HepG2 (cell line): Measurements from ENCODE around the gene TRIM25. TPM values are rescaled to one million over a fixed set of nuclear protein-coding genes. Genes with fewer than 3 reads are reported as not detected.

Experiments
- AHR ChIP-seq: IDR thresholded peaks from 2 replicates; pipeline ENCODE4 v1.6.1; 2018; ENCODE audit warnings: missing genetic modification reagents, missing compliant biosample characterization
- CENPX ChIP-seq: sonication (generic); formaldehyde crosslinking; IDR thresholded peaks from 2 replicates; pipeline ENCODE4 v1.9.0; 2021; ENCODE audit warnings: mild to moderate bottlenecking, missing genetic modification reagents, moderate library complexity
- EP300 ChIP-seq, 3 experiments: sonication (generic) in 1 of 3; formaldehyde crosslinking in 1 of 3; IDR thresholded peaks; 2 replicates each; pipeline versions ENCODE4 v1.5.1 to v1.6.1; 2011 to 2020; ENCODE audit warnings: low read depth in 2 of 3, low read length in 2 of 3, borderline replicate concordance in 1 of 3, improper control_type of control experiment in 1 of 3, mild to moderate bottlenecking in 1 of 3, missing genetic modification reagents in 1 of 3, moderate library complexity in 1 of 3
- EZH2 ChIP-seq: conservative IDR thresholded peaks from 2 replicates; pipeline ENCODE4 v1.6.1; 2012; ENCODE audit warnings: mild to moderate bottlenecking, low read depth, low read length, moderate library complexity
- GZF1 ChIP-seq: sonication (generic); formaldehyde crosslinking; IDR thresholded peaks from 2 replicates; pipeline ENCODE4 v1.5.1; 2020; ENCODE audit warnings: mild to moderate bottlenecking, missing genetic modification reagents
- HNRNPL ChIP-seq: fragments of 200-400 bp; formaldehyde crosslinking; IDR thresholded peaks from 2 replicates; pipeline ENCODE4 v1.6.1; 2017; ENCODE audit warnings: mild to moderate bottlenecking, low read depth, low read length
- MTF2 ChIP-seq: sonication (generic); formaldehyde crosslinking; IDR thresholded peaks from 2 replicates; pipeline ENCODE4 v1.5.0; 2020; ENCODE audit warnings: missing genetic modification reagents, borderline replicate concordance
- PAF1 ChIP-seq: IDR thresholded peaks from 2 replicates; pipeline ENCODE4 v1.6.1; 2016; ENCODE audit warnings: missing genetic modification reagents, missing compliant biosample characterization
- PHB2 ChIP-seq: fragments of 450-650 bp; IDR thresholded peaks from 2 replicates; pipeline ENCODE4 v1.6.1; 2018; ENCODE audit not compliant: partially characterized antibody
- PITX1 ChIP-seq: sonication (generic); formaldehyde crosslinking; IDR thresholded peaks from 2 replicates; pipeline ENCODE4 v1.5.1; 2020; ENCODE audit warnings: mild to moderate bottlenecking, missing genetic modification reagents
- WIZ ChIP-seq: sonication (generic); formaldehyde crosslinking; IDR thresholded peaks from 2 replicates; pipeline ENCODE4 v1.5.1; 2020; ENCODE audit warnings: mild to moderate bottlenecking, missing genetic modification reagents
- ZNF749 ChIP-seq: sonication (generic); formaldehyde crosslinking; IDR thresholded peaks from 2 replicates; pipeline ENCODE4 v1.8.0; 2022; ENCODE audit warnings: mild to moderate bottlenecking, missing genetic modification reagents, moderate library complexity, borderline replicate concordance
- polyA plus RNA-seq, 8 experiments: library from polyadenylated mRNA; depleted of rRNA in 3 of 8; stranded (reverse) in 7 of 8; unstranded in 1 of 8; fragments of >200 nt; fragmentation: Illumina TruSeq in 4 of 8; extraction: Trizol in 4 of 8; gene quantifications; 2 replicates each; pipeline versions ENCODE4 v1.2.1 to v1.2.3, GENCODE V29; 2011 to 2016; ENCODE audit warnings: low read depth in 4 of 8, missing spikeins in 1 of 8, mixed read lengths in 1 of 8; ENCODE audit not compliant: insufficient read depth in 1 of 8
- total RNA-seq, 5 experiments: library from RNA; depleted of rRNA; stranded (reverse); fragments of >200 nt; fragmentation: Illumina TruSeq; extraction: Trizol; gene quantifications; 2 replicates each; pipeline ENCODE4 v1.2.3, GENCODE V29; 2016; ENCODE audit warnings: low read depth in 1 of 5
- TF ChIP-seq, protein P1 (sequence below): sonication (generic); formaldehyde crosslinking; IDR thresholded peaks from 2 replicates; pipeline ENCODE4 v1.8.0; 2023; ENCODE audit warnings: mild to moderate bottlenecking, missing genetic modification reagents
- TF ChIP-seq, protein P2 (sequence below): sonication (generic); formaldehyde crosslinking; IDR thresholded peaks from 2 replicates; pipeline ENCODE4 v1.5.0; 2020; ENCODE audit warnings: missing genetic modification reagents, mild to moderate bottlenecking, borderline replicate concordance
- TF ChIP-seq, protein P3 (sequence below): sonication (generic); formaldehyde crosslinking; IDR thresholded peaks from 2 replicates; pipeline ENCODE4 v1.8.1; 2023; ENCODE audit warnings: mild to moderate bottlenecking, missing genetic modification reagents
- TF ChIP-seq, protein P4 (sequence below): sonication (generic); formaldehyde crosslinking; IDR thresholded peaks from 2 replicates; pipeline ENCODE4 v1.5.0; 2020; ENCODE audit warnings: mild to moderate bottlenecking, missing genetic modification reagents
- TF ChIP-seq, protein P5 (sequence below): sonication (generic); formaldehyde crosslinking; IDR thresholded peaks from 2 replicates; pipeline ENCODE4 v1.4.0; 2020; ENCODE audit warnings: missing genetic modification reagents
- TF ChIP-seq, protein P6 (sequence below): sonication (generic); formaldehyde crosslinking; IDR thresholded peaks from 2 replicates; pipeline ENCODE4 v1.4.0; 2020; ENCODE audit warnings: mild to moderate bottlenecking, missing genetic modification reagents
- TF ChIP-seq, protein P7 (sequence below): sonication (generic); formaldehyde crosslinking; IDR thresholded peaks from 2 replicates; pipeline ENCODE4 v1.4.0; 2020; ENCODE audit warnings: low read depth, mild to moderate bottlenecking, missing genetic modification reagents

Gene TRIM25
- total and polyA plus RNA-seq, 2 of the 13 experiments (the other 11 are each of a cell fraction or from before 2014, with no cell fraction given): 30.8 to 42.2 TPM

DNA sequence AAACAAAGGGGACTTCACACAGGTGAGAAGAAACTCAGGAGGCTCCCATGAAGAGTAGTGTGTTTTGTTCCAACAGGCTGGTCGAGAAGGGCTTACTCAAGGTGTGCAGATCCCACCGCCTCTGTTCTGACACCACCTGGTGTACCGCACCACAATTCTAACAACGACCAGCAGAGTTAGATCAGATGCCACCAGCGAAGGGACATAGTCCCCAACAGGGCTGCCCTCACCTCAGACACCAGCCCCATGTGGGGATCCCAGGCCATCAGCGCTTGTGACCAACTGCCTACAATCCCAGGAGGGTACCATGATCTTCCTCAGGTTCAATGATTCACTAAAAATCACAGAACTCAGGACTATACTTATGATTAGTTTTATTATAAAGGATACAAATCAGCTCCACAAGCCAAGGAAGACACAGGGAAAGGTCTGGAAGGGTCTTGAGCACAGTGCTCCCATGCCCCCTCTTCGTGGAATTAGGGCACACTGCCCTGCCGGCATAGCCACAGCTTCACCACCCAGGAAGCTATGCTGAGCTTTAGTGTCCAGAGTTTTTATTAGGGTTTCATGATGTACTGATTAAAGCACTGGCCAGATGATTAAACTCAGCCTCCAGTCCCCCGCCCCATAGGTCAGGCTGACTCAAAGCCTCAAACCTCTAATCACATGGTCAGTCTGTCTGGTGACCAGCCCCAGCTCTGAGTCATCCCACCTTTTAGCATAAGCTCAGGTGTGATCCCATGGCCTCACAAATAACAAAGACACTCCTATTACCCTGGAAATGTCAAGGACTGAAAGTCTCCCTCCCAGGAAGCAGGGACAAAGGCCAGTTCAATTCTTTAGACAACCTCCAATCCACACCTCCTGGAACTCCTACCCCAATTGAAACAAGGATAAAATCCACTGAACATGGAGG, 26.0 kb downstream of the TRIM25 start (continued):
- TF ChIP-seq, protein P1, sequence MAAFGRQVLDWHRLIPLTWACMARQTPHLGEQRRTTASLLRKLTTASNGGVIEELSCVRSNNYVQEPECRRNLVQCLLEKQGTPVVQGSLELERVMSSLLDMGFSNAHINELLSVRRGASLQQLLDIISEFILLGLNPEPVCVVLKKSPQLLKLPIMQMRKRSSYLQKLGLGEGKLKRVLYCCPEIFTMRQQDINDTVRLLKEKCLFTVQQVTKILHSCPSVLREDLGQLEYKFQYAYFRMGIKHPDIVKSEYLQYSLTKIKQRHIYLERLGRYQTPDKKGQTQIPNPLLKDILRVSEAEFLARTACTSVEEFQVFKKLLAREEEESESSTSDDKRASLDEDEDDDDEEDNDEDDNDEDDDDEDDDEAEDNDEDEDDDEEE (CRISPR knock-in tag): no peak
- no peak for TF ChIP-seq ZNF749
- TF ChIP-seq EZH2: no peak
- TF ChIP-seq PAF1 (CRISPR knock-in tag): no peak
- 0 out of 2 replicates have a peak, but pooled peaks have one; percentile 21 for TF ChIP-seq PITX1
- no peak for TF ChIP-seq CENPX (CRISPR knock-in tag)
- TF ChIP-seq AHR (CRISPR knock-in tag): no peak
- no peak for TF ChIP-seq HNRNPL
- TF ChIP-seq, protein P2, sequence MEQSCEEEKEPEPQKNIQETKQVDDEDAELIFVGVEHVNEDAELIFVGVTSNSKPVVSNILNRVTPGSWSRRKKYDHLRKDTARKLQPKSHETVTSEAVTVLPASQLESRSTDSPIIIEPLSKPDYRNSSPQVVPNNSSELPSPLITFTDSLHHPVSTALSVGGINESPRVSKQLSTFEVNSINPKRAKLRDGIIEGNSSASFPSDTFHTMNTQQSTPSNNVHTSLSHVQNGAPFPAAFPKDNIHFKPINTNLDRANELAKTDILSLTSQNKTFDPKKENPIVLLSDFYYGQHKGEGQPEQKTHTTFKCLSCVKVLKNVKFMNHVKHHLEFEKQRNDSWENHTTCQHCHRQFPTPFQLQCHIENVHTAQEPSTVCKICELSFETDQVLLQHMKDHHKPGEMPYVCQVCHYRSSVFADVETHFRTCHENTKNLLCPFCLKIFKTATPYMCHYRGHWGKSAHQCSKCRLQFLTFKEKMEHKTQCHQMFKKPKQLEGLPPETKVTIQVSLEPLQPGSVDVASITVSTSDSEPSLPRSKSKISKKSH (CRISPR knock-in tag): peak; percentile 71; the same call in 1 of the 2 replicates
- 0 out of 4 replicates have a peak, but pooled peaks of 1 of the 2 experiments have one; percentile 26 for TF ChIP-seq EP300 (IDR thresholded peaks at IDR 0.05; ENCODE audit: low read depth in 2 of 2, low read length in 2 of 2)
- TF ChIP-seq EP300 (CRISPR knock-in tag; IDR thresholded peaks at IDR 0.05; ENCODE audit: borderline replicate concordance): no peak
- no peak for TF ChIP-seq MTF2
- TF ChIP-seq, protein P3, sequence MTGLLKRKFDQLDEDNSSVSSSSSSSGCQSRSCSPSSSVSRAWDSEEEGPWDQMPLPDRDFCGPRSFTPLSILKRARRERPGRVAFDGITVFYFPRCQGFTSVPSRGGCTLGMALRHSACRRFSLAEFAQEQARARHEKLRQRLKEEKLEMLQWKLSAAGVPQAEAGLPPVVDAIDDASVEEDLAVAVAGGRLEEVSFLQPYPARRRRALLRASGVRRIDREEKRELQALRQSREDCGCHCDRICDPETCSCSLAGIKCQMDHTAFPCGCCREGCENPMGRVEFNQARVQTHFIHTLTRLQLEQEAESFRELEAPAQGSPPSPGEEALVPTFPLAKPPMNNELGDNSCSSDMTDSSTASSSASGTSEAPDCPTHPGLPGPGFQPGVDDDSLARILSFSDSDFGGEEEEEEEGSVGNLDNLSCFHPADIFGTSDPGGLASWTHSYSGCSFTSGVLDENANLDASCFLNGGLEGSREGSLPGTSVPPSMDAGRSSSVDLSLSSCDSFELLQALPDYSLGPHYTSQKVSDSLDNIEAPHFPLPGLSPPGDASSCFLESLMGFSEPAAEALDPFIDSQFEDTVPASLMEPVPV: no peak
- TF ChIP-seq, protein P4, sequence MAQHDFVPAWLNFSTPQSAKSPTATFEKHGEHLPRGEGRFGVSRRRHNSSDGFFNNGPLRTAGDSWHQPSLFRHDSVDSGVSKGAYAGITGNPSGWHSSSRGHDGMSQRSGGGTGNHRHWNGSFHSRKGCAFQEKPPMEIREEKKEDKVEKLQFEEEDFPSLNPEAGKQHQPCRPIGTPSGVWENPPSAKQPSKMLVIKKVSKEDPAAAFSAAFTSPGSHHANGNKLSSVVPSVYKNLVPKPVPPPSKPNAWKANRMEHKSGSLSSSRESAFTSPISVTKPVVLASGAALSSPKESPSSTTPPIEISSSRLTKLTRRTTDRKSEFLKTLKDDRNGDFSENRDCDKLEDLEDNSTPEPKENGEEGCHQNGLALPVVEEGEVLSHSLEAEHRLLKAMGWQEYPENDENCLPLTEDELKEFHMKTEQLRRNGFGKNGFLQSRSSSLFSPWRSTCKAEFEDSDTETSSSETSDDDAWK: no peak
- TF ChIP-seq, protein P5, sequence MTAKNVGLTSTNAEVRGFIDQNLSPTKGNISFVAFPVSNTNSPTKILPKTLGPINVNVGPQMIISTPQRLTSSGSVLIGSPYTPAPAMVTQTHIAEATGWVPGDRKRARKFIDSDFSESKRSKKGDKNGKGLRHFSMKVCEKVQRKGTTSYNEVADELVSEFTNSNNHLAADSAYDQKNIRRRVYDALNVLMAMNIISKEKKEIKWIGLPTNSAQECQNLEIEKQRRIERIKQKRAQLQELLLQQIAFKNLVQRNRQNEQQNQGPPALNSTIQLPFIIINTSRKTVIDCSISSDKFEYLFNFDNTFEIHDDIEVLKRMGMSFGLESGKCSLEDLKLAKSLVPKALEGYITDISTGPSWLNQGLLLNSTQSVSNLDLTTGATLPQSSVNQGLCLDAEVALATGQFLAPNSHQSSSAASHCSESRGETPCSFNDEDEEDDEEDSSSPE (CRISPR knock-in tag): no peak
- TF ChIP-seq, protein P6, sequence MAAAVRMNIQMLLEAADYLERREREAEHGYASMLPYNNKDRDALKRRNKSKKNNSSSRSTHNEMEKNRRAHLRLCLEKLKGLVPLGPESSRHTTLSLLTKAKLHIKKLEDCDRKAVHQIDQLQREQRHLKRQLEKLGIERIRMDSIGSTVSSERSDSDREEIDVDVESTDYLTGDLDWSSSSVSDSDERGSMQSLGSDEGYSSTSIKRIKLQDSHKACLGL: no peak
- TF ChIP-seq GZF1 (CRISPR knock-in tag): no peak
- no peak for TF ChIP-seq WIZ (CRISPR knock-in tag)
- no peak for TF ChIP-seq PHB2
- TF ChIP-seq, protein P7, sequence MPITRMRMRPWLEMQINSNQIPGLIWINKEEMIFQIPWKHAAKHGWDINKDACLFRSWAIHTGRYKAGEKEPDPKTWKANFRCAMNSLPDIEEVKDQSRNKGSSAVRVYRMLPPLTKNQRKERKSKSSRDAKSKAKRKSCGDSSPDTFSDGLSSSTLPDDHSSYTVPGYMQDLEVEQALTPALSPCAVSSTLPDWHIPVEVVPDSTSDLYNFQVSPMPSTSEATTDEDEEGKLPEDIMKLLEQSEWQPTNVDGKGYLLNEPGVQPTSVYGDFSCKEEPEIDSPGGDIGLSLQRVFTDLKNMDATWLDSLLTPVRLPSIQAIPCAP (CRISPR knock-in tag): no peak
